ENCODE measurements around the gene PPP6R2.

The PPP6R2 gene

DNA sequence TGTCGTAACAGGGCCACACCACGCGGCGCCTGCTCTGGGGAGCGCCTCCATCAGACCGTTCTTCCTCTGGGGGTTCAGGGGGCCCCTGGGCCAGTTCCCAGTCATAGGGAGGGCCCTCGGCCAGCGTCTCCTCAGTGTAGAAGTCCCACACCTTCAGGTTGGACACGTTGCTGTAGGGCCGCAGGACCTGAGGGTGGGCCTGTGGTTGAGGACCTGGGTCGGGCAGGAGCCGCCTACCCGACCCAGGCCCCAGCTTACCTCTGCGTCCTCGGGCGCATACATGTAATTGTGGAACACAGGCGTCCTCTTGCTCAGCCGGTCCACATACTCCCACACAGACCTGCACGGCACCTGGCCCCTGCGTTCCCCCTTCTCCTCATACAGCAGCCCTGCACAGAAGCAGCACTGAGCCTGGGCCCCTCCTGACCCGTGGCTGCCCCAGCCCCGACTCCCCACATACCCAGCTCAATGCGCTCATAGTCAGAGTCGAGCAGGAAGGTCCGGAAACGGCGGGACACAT, 111.5 kb downstream of the PPP6R2 start:
- DNase-seq, result no peak

DNA sequence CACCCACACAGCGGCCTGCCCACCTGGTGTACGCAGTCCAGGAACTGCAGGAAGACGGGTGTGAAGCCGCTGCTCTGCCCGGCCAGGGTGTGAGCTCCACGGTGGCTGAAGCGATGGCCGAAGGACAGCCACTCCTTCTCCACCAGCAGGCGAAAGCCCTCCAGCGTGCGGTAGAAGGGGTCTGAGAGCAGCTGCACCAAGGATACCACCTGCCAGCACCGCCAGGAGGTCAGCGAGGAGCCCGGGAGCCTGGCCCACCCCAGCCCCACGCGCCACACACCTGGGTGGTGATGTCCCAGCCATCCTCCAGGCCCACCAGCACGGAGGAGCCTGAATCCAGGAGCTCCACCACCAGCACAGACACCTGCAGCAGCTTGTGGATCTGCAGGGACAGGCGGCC, 112.1 kb downstream of the PPP6R2 start:
- no peak for DNase-seq

DNA sequence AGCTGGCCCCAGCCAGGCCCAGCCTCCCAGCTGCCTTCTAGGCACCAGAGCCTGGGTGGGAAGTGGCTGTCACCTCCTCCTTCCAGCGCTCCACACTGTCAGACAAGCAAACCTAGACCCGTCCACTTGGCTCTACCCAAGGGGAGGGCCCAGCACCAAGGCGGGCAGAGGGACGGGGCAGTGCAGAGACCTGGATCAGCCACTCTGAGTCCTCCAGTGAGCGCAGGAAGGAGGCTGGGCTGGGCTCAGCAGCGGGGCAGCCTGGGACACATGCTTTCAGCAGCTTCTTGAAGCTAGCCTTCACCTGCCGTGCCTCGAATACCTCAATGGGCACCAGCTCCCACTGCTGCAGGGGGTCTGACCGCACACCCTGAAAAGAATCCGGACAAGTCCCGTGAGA, 112.9 kb downstream of the PPP6R2 start:
- no peak for DNase-seq

DNA sequence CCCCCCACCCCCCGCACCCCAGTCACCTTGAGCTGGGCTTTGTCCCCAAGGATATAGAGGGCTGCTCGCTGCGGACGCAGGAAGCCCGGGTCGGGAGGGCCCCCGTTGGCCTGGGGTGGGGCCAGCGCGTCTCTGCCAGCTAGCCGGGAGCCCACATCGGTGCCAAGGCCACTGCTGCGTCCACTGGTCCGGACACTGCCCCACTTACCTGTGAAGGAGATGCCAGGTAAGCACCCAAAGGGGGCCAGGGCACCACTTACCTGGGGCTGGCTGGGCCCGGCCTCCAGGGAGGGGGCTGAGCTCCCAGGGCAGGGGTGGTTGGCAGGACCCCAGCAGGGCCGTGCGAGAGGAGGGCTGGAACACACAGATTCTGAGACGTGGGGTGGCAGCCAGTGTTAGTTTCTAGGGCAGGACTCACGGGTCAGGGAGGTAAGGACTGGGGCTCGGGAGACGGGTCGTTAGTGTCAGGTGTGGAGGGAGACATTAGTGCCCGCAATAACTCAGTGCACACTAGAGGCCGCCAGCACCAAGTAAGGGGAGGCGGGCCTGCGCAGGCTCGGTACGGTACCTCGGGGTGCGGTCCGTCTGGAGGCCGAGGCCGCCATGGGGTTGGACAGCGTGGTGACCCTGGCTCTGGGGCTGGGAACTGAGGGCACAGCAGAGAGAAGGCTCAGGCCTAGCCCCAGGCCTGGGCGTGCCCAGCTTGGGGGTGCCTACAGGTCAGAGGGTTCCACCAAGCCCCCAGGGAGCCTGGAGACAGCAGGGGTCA, 113.5 kb downstream of the PPP6R2 start:
- DNase-seq, result peak in 1 of 4 experiments; percentile 12

DNA sequence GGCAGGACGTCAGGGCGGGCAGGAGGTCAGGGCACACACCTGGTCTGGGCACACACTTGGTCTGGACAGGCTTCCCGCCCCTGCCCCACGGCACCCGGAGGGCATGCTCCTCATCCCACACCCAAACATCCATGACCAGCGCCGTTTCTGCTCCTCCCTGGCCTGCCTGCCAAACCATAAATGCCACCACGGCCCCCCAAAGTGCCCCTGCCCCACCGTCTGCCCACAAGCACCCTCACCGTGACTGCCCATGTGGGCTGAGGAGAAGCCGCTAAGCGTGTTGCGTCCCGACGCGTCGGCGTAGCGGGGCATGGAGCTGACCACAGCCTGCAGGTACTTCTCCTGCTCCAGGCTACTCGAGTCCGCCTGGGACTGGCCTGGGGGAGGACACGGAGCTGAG, 115.9 kb downstream of the PPP6R2 start:
- DNase-seq, result no peak

DNA sequence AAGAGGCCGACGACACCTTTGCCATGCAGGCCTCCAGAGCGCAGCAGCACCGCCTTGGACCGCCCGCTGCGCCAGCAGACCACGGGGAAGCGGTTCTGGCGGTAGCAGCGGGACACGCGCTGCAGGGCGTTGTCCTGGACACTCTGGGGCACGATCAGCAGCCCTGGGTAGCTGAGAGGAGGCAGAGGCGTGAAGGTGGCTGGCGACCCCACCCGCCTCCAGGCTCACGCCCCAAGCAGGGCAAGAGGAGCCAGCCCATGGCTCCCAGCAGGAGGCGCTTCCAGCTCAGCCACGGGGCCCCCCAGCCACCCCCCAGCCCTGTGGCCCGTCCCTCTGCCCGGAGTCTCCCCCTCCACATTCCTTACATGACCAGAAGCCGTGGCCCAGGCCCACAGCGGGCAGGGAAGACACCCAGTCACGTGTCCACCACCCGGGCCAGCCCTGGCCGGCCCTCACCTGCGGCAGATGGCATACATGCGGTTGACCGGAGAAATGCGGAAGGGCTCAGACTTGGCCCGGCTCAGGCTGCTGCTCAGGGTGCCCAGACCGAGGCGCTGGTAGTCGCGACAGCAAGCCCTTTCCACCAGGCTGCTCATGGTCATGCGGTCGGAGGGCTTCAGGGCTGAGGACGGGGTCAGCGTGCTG, 116.5 kb downstream of the PPP6R2 start:
- DNase-seq, result no peak

DNA sequence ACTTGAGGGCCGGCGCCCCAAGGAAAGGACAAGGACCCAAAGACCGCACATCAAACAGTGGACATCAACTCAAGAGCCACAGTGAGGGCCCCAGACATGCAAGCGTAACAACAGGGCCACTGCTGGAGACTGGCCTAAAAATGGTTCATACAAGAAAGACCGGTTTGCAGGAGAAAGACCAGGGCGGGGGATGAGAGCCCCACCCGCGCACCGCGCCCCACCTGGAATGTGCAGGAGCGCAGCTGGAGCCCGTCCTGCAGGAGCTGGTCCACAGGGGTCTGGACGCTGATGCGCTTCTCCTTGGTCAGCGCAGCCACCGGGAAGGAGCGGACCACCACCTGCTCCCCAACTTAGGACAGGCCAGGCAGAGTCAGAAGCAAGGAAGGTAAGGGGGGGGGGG, 117.8 kb downstream of the PPP6R2 start:
- no peak for DNase-seq

DNA sequence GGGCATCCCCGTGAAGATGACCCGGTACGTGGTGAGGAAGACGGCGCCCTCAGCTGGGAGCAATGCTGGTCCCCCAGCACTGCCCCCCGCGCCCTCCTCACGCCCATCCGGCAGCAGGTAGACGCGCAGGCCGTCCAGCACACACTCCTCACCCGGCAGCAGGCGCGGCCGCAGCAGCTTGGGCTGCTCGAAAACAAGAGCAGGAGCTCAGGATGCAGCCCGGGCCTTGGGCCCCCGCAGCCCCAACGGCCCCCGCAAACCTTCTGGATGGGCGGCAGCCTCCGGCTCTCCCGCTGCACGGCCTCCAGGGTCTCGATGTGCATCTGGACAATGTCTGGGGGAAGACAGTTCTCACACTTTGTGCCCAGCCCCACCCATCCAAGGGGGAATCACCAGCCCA, 118.4 kb downstream of the PPP6R2 start:
- DNase-seq, result no peak

DNA sequence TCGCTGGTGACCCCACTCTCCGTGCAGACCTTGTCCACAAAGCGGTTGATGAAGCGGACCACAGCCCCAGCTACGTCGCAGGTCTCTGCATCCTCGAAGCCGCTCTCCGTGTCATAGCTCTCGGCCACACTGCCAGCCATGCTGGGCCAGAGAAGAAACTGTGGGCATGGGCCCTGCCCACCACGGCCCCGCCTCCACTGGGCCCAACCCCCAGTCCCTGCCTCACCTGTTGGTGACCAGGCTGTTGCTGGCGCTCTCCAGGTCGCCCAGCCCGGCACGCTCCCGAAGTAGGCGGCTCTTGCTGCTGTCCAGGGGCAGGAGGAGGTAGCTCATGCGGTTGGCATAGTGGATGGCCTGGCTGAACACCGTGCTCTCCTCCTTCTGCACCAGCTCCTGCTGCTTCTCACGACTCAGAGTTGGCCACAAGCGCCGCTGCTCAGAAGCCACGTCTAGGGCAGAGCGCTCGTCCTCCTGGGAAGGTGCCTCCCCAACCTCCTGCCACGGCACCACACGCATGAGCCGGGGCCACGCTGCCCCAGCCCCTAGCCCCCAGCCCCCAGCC, 118.9 kb downstream of the PPP6R2 start:
- DNase-seq, result no peak

DNA sequence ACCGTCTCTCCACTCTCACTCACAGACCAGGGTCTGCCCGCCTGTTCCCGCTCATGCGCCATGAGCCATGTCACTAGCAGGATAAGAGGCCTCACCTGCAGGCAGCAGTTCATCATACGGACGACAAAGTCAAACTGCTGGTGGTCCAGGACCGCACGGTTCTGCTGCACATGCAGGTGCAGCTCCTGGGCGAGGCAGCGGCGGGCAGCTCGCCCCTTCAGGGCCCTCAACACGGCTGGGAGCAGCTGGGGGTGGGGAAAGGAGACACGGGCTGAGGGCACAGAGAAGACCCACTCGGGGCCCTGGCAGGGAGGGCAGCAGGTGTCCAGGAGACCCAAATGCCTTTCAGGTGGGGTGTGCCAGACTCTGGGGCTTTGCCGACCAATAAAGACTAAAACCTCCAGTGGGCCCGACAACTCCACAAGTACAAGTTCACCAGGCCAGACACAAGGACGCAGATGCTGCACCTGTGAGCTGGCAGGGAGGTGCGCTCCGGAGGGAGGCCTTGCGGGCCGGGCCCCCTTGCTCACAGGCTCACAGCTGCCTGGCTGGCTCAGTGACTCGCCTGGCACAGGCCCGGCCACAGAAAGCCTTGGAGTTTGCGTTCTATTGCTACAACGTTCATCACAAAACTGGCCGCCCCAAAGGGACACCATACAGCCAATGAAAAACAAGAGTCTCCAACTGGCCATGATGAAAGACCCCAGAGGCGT, 120.2 kb downstream of the PPP6R2 start:
- DNase-seq, result no peak

DNA sequence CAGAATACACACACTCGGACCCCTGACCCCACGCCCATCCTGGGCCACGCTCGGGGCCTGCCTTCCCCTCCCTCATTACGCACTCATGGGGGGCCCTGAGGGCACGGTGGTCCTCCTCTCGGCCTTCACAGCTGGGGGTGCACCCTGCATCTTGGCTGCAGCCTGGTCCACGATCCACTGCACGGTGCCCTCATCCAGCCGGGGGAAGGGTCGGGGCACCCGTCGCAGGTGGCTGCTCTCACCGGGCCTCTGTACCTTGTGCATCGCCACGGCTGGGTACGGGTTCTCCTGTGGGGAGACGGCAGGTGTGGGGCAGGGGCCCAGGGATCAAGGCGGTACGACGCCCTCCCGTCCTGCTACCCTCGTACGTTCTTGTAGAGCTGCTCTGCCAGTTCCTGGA, 121.3 kb downstream of the PPP6R2 start:
- no peak for DNase-seq

DNA sequence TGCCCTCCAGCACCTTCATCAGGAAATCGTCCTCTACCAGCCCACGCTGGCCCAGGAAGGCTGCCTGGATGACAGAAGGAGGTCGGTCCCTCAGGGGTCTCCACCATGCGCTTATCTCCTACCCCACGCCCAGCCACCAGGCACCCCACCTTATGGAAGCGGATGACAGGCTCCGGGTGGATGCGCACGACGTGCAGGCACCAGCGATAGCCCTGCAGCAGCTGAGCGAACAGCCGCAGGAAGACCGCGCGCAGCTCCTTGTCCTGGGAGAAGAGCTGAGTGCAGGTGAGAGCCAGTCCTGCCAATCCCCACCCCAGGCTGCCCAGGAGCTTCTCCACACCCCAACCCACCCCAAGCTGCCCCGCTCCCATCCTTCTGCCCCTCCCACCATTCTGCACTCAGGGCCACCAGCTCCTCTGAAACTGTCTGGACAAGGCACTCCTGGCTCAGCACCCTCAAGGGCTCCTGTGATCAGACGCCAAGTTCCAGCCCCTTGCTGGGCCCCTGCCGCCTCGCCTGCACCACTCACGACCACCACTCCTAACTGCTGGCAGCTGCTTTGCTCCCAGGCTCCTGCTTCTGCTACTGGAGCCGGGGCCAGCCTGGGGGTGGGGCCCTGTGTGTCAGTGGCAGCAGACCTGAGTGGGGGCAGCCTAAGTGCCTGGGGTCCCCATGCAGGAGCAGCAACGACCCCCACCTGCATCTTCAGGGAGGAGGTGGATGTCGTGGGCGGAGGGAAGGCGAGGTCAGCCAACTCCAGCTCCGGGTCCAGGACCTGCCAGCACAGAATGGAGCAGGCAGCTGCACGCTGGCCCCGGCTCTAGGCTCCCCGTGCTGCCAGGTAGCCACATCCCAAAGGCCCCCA, 122.2 kb downstream of the PPP6R2 start:
- DNase-seq, result no peak

DNA sequence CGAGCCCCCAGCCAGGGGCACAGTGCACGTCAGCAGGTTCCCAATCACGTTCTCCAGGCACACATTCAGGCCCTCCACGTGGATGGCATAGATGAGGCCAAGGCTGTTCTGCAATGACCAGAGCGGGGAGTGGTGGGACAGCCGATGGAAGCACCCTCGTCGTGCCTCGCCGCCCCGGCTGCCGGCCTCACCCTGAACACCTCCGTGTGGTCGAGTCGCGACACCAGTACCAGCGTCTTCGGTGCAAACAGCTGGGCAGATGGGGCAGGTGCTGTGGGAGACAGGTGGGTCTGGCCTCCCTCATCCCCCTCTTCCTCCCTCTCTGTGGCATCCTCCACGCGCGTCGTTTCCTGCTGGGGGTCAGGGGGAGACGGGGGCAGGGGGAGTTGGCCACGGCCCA, 124.2 kb downstream of the PPP6R2 start:
- DNase-seq, result no peak

DNA sequence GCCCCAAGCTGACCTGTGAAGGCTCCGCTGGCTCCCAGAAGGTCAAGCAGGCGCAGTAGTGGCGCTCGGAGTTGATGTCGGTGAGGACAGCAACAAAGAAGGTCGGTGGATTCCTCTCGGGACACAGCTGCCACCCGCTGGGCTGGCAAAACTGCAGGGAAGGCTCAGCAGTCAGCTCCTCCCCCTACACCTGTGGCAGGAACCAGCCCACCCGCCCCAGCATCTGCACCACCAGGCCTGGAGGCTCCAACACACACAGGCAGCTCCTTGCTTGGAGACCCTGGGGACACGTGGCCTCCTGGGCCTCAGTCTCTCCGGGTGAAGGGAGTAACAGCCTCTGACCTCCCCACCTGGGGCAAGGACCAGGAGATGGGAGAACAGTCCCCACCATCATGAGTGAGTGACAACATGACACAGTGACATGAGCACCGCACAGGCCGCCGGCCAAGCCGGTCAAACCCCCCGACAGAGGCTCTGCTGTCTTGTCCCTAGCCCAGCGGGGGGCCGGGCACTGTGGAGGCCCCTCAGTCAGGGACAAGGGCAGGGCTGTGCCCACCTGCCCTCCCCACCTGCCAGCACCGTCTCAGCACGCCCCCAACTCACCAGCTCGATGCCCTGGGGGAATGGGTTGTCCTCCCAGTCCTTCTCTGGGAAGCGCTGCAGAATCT, 124.8 kb downstream of the PPP6R2 start:
- DNase-seq, result no peak

DNA sequence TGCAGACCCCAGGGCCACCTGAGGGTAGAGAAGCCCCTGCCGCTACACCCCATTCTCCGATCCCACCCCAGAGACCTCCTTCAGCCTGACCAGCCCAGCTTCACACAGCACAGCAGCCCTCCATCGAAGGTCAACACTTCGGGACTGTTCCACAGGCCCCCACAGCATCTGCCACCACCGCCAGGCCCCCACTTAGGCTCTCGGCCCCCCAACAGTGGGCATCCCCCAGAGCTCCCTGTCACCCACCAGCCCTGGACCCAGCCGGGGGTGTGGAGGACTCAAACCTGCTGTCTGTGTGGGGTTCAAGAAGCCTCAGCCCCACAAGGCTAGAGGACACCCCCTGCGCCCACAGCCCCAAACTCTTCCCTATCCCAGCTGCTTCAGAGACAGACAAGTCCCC, 125.5 kb downstream of the PPP6R2 start:
- DNase-seq, result no peak

DNA sequence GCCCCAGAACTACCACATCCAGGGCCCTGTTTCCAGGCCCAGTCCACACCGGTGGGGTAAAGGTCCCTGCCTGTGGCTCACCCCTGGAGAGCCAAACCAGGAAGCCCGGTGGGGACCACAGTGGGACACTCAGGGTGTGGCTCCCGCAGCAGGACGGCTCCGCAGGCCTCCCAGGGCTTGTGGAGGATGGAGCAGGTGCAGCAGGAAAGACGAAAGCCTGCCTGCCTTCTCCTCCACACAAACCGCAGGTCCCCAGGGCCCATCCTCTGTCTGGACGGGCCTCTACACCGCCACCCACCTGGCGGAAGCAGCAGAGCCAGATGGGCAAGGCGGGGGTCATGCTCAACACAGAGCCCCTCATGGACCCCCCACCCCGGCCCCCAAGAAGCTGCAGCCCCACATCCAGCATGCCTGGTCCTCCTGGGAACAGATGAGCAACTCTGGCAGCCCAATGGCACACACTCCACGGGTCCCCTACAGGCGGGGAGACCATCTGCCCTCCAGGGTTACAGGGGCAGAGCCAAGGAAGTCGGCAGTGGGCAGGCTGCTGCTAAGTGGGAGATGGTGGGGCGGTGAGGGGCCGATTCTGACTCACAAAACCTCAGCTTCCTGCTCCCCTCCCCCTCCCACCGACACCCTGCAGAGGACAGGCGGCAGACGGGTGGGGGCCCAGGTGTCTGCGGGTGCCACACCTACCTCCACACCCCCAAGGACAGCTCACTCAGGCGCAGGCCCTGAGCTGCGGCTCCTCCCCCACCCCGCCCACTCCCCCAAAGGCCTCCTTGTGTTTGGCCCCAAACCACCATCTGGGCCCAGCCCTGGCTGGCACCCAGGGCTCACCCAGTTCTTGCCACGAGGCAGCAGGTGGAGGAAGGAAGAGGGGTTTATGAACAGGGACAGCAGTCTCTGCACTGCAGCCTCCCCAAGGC, 126.5 kb downstream of the PPP6R2 start:
- peak; percentile 56 to 95 (median 74) for DNase-seq

DNA sequence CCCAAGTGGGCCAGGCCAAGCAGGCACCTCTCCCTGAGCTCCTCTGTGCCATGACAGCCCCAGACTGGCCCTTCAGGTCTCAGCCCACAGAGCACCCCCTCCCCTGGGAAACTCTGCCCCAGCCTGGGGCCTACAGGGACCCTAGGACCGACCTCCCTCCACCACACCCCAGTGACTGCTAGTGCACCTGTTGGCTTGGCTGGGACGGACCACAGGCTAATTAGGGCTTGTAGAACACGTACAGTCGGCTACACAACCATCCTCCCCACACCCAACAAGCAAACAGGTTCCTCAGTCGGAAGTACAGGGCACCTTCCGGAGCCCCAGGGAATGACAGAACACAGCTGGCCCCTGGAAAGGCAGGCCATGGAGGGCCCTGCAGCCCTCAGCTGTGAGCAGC, 127.4 kb downstream of the PPP6R2 start:
- DNase-seq, result no peak

DNA sequence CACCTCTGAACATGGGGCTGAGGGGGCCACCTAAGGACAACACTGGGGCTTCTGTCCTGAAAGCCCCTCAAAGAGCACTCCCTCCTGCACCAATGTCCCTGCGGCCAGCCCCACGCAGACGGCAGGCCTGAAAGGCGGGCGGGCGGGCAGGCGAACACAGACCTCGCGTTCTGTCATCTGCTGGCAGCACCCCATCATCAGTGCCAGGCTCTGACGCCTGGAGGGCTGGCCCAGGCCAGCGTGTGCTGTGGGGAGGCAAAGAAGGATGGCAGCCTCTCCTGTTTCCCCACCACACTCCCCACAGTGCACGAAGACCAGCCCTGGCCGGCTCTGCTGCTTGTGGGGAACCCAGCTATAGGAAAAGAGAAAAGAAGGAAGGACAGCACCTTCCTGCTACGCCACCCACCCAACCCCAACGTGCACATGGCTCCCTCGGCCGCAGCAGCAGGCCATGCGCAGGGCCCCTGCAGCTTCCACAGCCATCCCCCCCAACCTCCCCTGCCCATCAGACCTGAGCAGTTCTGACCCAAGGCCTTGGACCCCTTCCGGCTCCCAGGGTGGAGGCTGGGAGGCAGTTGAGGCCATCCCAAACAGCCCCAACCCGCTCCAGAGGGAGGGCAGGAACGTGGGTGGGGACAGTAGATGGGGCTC, 128.2 kb downstream of the PPP6R2 start:
- DNase-seq, result no peak

DNA sequence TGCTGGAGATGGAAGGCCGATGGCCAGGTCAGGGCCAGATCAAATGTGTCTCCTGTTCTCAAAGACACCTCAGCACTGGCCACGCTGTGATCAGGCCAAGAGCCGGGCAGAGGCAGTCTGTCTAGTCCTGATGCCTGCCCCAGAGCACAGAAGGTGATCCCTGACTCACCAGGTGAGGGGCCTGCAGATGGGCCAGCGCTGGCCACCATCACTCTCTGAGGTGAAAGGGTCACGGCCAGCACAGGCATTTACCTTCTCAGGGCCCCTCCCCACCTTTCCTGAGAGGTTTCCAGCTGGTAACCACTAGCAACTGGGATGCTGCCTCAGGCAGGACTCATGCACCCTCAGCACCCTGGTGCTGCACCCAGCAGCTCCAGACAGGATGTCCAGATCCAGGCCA, 128.8 kb downstream of the PPP6R2 start:
- DNase-seq, result no peak

DNA sequence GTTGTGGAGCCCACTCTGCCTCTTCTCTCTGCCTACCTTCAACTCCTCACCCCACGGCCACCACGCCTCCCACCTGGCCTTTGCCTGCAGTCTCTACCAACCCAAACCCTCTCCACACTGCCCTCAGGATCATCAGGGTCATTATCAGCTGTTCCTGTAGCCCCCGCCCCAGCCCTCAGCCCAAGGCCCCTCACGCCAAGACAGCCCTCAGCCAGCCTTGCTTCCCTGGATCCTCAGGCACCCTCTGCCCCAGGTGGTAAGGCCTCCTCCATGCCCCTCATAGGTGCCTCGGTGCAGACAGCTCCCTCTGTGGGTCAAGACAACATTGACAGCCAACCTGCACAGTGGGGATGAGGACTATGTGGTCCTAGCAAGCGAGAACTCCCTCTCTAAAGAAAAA, 130.0 kb downstream of the PPP6R2 start:
- DNase-seq, result peak in 2 of 4 experiments; percentile 14 to 32

Data from activated naive CD4-positive, alpha-beta T cell (primary cell).